OCI-LY1 (cell line): Measurements from ENCODE around the gene STMN1.

Experiments used
- H2AFZ ChIP-seq: fragments of 200-600 bp; sonication (generic), shearing (Covaris generic); 2 replicates; pipeline ENCODE4 v1.6.0; 2014; ENCODE audit warnings: antibody characterized with exemption, mild to moderate bottlenecking, low read length
- H3F3A ChIP-seq: fragments of 200-600 bp; sonication (generic), shearing (Covaris generic); 2 replicates; pipeline ENCODE4 v1.6.0; 2014; ENCODE audit warnings: mild to moderate bottlenecking, antibody characterized with exemption, low read length, moderate library complexity; ENCODE audit not compliant: insufficient read depth
- H3K27ac ChIP-seq: fragments of 200-600 bp; sonication (generic); 2 replicates; pipeline ENCODE4 v1.5.1; 2014; ENCODE audit warnings: low read length, mixed run types, mild to moderate bottlenecking, low read depth; ENCODE audit not compliant: poor library complexity, severe bottlenecking
- H3K27me3 ChIP-seq: fragments of 200-600 bp; sonication (generic); 2 replicates; pipeline ENCODE4 v1.6.0; 2014; ENCODE audit warnings: antibody characterized with exemption, mild to moderate bottlenecking, low read length, moderate library complexity; ENCODE audit not compliant: insufficient read depth
- H3K36me3 ChIP-seq: fragments of 200-600 bp; sonication (generic); 2 replicates; pipeline ENCODE4 v1.6.1; 2014; ENCODE audit warnings: mild to moderate bottlenecking, antibody characterized with exemption, low read length, moderate library complexity, mixed read lengths; ENCODE audit not compliant: insufficient read depth
- H3K4me1 ChIP-seq: fragments of 200-600 bp; sonication (generic); 2 replicates; pipeline ENCODE4 v1.5.1; 2014; ENCODE audit warnings: mild to moderate bottlenecking, low read length, moderate library complexity; ENCODE audit not compliant: insufficient read depth, severe bottlenecking
- H3K4me2 ChIP-seq: fragments of 200-600 bp; sonication (generic), shearing (Covaris generic); 2 replicates; pipeline ENCODE4 v1.6.1; 2014; ENCODE audit warnings: low read length
- H3K4me3 ChIP-seq: fragments of 200-600 bp; sonication (generic); 2 replicates; pipeline ENCODE4 v1.5.1; 2014; ENCODE audit warnings: low read length, low read depth, mild to moderate bottlenecking, mixed read lengths; ENCODE audit not compliant: poor library complexity, severe bottlenecking
- H3K79me2 ChIP-seq: fragments of 200-600 bp; shearing (Covaris generic); 2 replicates; pipeline ENCODE4 v1.6.1; 2016; ENCODE audit warnings: mixed run types, low read length, mixed read lengths; ENCODE audit not compliant: insufficient read depth
- H3K9ac ChIP-seq: fragments of 200-600 bp; sonication (generic), shearing (Covaris generic); 2 replicates; pipeline ENCODE4 v1.6.1; 2014; ENCODE audit warnings: mild to moderate bottlenecking, low read length, mixed read lengths
- H3K9me2 ChIP-seq: fragments of 200-600 bp; sonication (generic), shearing (Covaris generic); 2 replicates; pipeline ENCODE4 v1.6.1; 2014; ENCODE audit warnings: low read depth, mild to moderate bottlenecking, low read length, mixed read lengths
- H3K9me3 ChIP-seq: fragments of 200-600 bp; shearing (Covaris generic); 2 replicates; pipeline ENCODE4 v1.6.1; 2014; ENCODE audit warnings: low read length, mixed read lengths
- H4K20me1 ChIP-seq: fragments of 200-600 bp; sonication (generic), shearing (Covaris generic); 2 replicates; pipeline ENCODE4 v1.6.0; 2016; ENCODE audit warnings: mild to moderate bottlenecking, low read length; ENCODE audit not compliant: insufficient read depth
- CTCF ChIP-seq: fragments of 200-600 bp; sonication (generic), shearing (Covaris generic); IDR thresholded peaks from 2 replicates; pipeline ENCODE4 v1.5.1; 2017; ENCODE audit warnings: mild to moderate bottlenecking, antibody characterized with exemption, low read length, moderate library complexity, mixed read lengths
- EZH2 ChIP-seq: fragments of 200-600 bp; sonication (generic), shearing (Covaris generic); IDR thresholded peaks from 2 replicates; pipeline ENCODE4 v1.8.0; 2017; ENCODE audit warnings: borderline replicate concordance, mixed run types, mild to moderate bottlenecking, antibody characterized with exemption, low read length, moderate library complexity, mixed read lengths

STMN1 gene

GRCh38 chr1:25952841-25953401, 46.7 kb upstream of the STMN1 start:
- no peaks in the 10 kb centered on the region for H4K20me1 ChIP-seq
- H3K4me2 ChIP-seq, result no peak overlapping the region
- H3K9me3 ChIP-seq, result no peaks in the 10 kb centered on the region
- H3K27ac ChIP-seq, result no peak overlapping the region
- TF ChIP-seq CTCF (no peak), EZH2 (no peak)
- peaks cover 13% of the 10 kb centered on the region for H3K4me1 ChIP-seq
- no peaks in the 10 kb centered on the region for H3K79me2 ChIP-seq
- H3K4me3 ChIP-seq, result no peak overlapping the region
- no peaks in the 10 kb centered on the region for H3K27me3 ChIP-seq
- H3K36me3 ChIP-seq, result peaks cover 6% of the 10 kb centered on the region
- no peaks in the 10 kb centered on the region for H3F3A ChIP-seq
- H2AFZ ChIP-seq, result no peak overlapping the region
- no peaks in the 10 kb centered on the region for H3K9me2 ChIP-seq
- no peak overlapping the region for H3K9ac ChIP-seq

GRCh38 chr1:25948641-25949040, 42.4 kb upstream of the STMN1 start:
- no peak overlapping the region for H3K9ac ChIP-seq
- no peak overlapping the region for H3K4me2 ChIP-seq
- no peaks in the 10 kb centered on the region for H4K20me1 ChIP-seq
- H3K4me3 ChIP-seq, result no peak overlapping the region
- H3K27me3 ChIP-seq, result no peaks in the 10 kb centered on the region
- no peaks in the 10 kb centered on the region for H3F3A ChIP-seq
- H3K36me3 ChIP-seq, result no peaks in the 10 kb centered on the region; the same call in 1 of the 2 replicates
- TF ChIP-seq CTCF (no peak), EZH2 (no peak)
- no peaks in the 10 kb centered on the region for H3K9me3 ChIP-seq
- no peak overlapping the region for H3K27ac ChIP-seq
- no peaks in the 10 kb centered on the region for H3K4me1 ChIP-seq
- no peaks in the 10 kb centered on the region for H3K9me2 ChIP-seq
- H2AFZ ChIP-seq, result no peak overlapping the region
- H3K79me2 ChIP-seq, result no peaks in the 10 kb centered on the region

- H3K4me2 ChIP-seq, result no peak overlapping the region
- no peak overlapping the region for H3K4me3 ChIP-seq
- H3K9ac ChIP-seq, result no peak overlapping the region
- H3K4me1 ChIP-seq, result no peaks in the 10 kb centered on the region
- TF ChIP-seq EZH2, result no peak
- H4K20me1 ChIP-seq, result no peaks in the 10 kb centered on the region
- H3K27me3 ChIP-seq, result 0 out of 2 replicates have a peak, but pooled peaks cover 5% of the 10 kb centered on the region
- H3K36me3 ChIP-seq, result no peaks in the 10 kb centered on the region; the same call in 1 of the 2 replicates
- no peaks in the 10 kb centered on the region for H3F3A ChIP-seq
- no peak overlapping the region for H3K27ac ChIP-seq
- no peaks in the 10 kb centered on the region for H3K9me2 ChIP-seq
- H3K9me3 ChIP-seq, result peaks cover 5% of the 10 kb centered on the region; the same call in 1 of the 2 replicates
- no peaks in the 10 kb centered on the region for H3K79me2 ChIP-seq
- no peak overlapping the region for H2AFZ ChIP-seq
Measured at GRCh38 chr1:25947027-25947426, 40.8 kb upstream of the STMN1 start.

GRCh38 chr1:25945761-25946160, 39.5 kb upstream of the STMN1 start:
- no peaks in the 10 kb centered on the region for H3K4me1 ChIP-seq
- no peaks in the 10 kb centered on the region for H3K9me2 ChIP-seq
- H4K20me1 ChIP-seq, result no peaks in the 10 kb centered on the region
- H3K9me3 ChIP-seq, result peaks cover 5% of the 10 kb centered on the region; the same call in 1 of the 2 replicates
- H3K27me3 ChIP-seq, result 0 out of 2 replicates have a peak, but pooled peaks cover 5% of the 10 kb centered on the region
- no peak overlapping the region for H3K4me2 ChIP-seq
- no peak overlapping the region for H3K4me3 ChIP-seq
- H3K27ac ChIP-seq, result no peak overlapping the region
- H3K36me3 ChIP-seq, result no peaks in the 10 kb centered on the region; the same call in 1 of the 2 replicates
- H2AFZ ChIP-seq, result no peak overlapping the region
- TF ChIP-seq CTCF (no peak), EZH2 (no peak)
- no peaks in the 10 kb centered on the region for H3K79me2 ChIP-seq
- H3K9ac ChIP-seq, result no peak overlapping the region
- H3F3A ChIP-seq, result no peaks in the 10 kb centered on the region
